HUES64 (cell line): ENCODE data around the gene GJC3.
"Not testable (repeated sequence)": the region's sequence is repeated elsewhere in the genome, so short reads cannot be mapped to it uniquely, and the experiment has no call there.

Experiments
- H3K27ac ChIP-seq: 2 replicates; pipeline ENCODE4 v1.7.0; 2013; ENCODE audit warnings: low read depth, low read length, inconsistent platforms
- H3K27me3 ChIP-seq: 2 replicates; pipeline ENCODE4 v1.6.1; 2013; ENCODE audit warnings: mild to moderate bottlenecking, low read length; ENCODE audit not compliant: insufficient read depth
- H3K36me3 ChIP-seq: 2 replicates; pipeline ENCODE4 v1.6.1; 2013; ENCODE audit warnings: mild to moderate bottlenecking, low read length; ENCODE audit not compliant: insufficient read depth
- H3K4me1 ChIP-seq: 2 replicates; pipeline ENCODE4 v1.6.1; 2013; ENCODE audit warnings: mild to moderate bottlenecking, low read length, moderate library complexity; ENCODE audit not compliant: insufficient read depth
- H3K4me3 ChIP-seq: 2 replicates; pipeline ENCODE4 v1.5.1; 2013; ENCODE audit warnings: mild to moderate bottlenecking, low read length, moderate library complexity
- H3K9ac ChIP-seq: 2 replicates; pipeline ENCODE4 v1.6.1; 2013; ENCODE audit warnings: mild to moderate bottlenecking, low read depth, low read length
- H3K9me3 ChIP-seq: 2 replicates; pipeline ENCODE4 v1.6.1; 2013; ENCODE audit warnings: low read depth, low read length; ENCODE audit not compliant: insufficient read depth
- WGBS: fragments of 150-250, 120-280 bp; methylation state at CpG from one replicate; pipeline ENCODE4 v1.1.7; 2013; ENCODE audit warnings: missing lambda C conversion rate; 5-methylcytosine and 5-hydroxymethylcytosine counted together

GJC3 gene

DNA sequence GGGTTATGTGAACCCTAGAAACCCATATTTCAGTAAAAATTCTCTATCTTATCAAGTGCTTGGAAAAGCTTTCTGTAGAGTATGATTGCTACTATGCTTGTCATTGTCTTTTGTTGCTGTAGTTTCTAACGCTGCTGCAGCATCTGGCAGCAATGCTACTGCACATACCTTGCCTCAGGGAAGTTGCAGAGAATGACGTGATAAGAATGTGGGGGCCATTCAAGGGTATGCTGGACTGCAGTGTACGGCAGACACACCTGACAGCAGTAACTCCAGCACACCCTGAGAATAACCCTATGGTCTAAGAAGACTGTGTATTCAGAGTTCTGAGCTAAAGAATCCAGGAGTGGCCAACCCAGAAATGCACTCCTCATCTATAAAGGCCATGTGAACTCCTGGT, 30.6 kb downstream of the GJC3 start:
- no peaks in the 10 kb centered on the region for H3K27me3 ChIP-seq
- H3K27ac ChIP-seq: no peak overlapping the region
- WGBS: 97% methylated on average over 3 of the region's 3 CpGs
- H3K4me1 ChIP-seq: no peaks in the 10 kb centered on the region
- no peak overlapping the region for H3K4me3 ChIP-seq
- H3K9ac ChIP-seq: no peak overlapping the region
- H3K36me3 ChIP-seq: peaks cover 42% of the 10 kb centered on the region
- no peaks in the 10 kb centered on the region for H3K9me3 ChIP-seq

DNA sequence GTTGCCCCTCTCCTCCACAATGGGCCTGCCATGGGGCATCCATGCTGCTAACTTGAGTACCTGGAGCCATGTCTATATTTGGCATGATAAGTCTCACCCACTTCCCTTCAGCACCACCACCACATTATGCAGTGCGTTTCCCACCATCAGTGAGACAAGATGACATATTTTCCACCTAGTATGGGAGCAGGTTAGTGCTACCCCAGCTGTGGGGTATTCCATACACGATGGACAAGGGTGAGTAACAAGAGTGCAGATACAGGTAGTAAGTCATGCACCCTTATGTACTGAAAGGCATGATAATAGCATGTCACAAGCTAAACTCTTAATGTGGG, 31.4 kb downstream of the GJC3 start:
- H3K27me3 ChIP-seq: no peaks in the 10 kb centered on the region
- WGBS: 89% methylated on average over 2 of the region's 2 CpGs
- no peaks in the 10 kb centered on the region for H3K4me1 ChIP-seq
- H3K27ac ChIP-seq: no peak overlapping the region
- no peak overlapping the region for H3K9ac ChIP-seq
- H3K9me3 ChIP-seq: no peaks in the 10 kb centered on the region
- H3K4me3 ChIP-seq: no peak overlapping the region
- peaks cover 33% of the 10 kb centered on the region for H3K36me3 ChIP-seq

DNA sequence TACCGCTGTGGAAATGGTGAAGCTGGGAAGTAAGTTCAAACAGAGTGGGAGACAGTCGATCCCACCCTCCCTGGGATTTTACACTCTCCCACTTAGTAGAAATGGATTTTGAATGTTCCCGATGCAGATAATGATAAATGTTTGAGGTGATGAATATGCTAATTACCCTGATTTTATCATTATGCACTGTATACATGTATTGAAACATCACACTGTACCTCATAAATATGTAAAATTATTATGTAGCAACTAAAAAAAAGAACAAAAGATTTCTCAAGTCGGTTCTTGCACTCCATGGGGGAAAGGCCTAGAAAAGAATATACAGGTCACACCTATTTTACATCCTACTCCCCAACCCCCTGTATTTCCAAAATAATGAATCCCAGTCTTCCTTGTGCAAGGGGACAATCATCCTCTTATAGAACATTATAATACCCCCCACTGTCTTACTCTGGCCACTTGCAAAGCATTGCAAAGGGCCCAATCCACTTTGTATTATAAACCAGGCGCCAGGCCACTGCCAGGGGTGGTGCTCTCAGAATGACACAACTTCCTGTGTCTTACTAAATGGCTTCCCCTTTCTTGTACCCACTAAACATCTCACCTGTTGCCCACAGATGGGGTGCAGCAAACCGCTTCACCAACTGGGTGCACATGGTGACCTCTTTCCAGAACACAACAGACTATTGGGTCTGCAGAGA, 31.9 kb downstream of the GJC3 start:
- Histone ChIP-seq H3K4me1 (no peaks in the 10 kb centered on the region), H3K36me3 (peaks cover 28% of the 10 kb centered on the region), H3K4me3 (no peak overlapping the region), H3K27ac (no peak overlapping the region), H3K9me3 (no peaks in the 10 kb centered on the region), H3K27me3 (no peaks in the 10 kb centered on the region), H3K9ac (no peak overlapping the region)
- WGBS: 94% methylated on average over 4 of the region's 6 CpGs

DNA sequence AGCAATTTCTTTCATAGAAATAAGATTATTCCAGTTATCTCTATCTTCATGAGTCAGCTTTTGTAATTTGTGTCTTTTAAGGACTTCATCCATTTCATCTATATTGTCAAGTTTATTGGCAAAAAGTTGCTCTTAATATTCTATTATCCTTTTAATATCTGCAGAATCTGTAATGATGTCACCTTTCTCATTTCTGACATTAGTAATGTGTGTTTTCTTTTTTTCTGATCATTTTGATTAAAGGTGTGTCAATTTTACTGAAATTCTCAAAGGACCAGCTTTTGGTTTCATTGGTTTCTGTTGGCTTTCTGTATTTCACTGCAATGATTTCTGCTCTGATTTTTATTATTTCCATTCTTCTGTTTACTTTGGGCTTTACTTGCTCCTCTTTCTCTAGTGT, 34.7 kb downstream of the GJC3 start:
- H3K36me3 ChIP-seq: peaks cover 16% of the 10 kb centered on the region
- H3K9me3 ChIP-seq: peaks cover 12% of the 10 kb centered on the region
- no peak overlapping the region for H3K4me3 ChIP-seq
- no peaks in the 10 kb centered on the region for H3K4me1 ChIP-seq
- H3K27me3 ChIP-seq: no peaks in the 10 kb centered on the region
- H3K27ac ChIP-seq: no peak overlapping the region
- H3K9ac ChIP-seq: no peak overlapping the region

DNA sequence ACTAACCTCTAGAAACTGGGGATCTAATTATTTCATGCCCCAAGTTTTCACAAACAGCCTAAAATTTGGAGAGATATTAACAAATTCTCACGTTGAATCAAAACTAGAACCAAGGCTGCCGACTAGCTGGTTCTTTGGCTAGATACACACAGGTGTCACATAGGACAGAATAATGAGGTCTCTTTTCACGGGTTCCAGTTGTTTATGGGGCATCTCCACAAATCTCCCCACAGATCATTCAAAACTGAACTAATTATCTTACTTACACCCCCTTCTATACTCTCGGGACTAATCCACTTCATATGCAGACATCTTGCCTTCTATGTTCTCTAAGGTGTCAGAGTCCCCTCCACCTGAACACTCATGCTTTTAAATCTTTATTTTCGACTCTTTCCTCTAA, 36.1 kb downstream of the GJC3 start:
- peaks cover 17% of the 10 kb centered on the region for H3K36me3 ChIP-seq
- H3K27me3 ChIP-seq: no peaks in the 10 kb centered on the region
- H3K9ac ChIP-seq: no peak overlapping the region
- no peak overlapping the region for H3K4me3 ChIP-seq
- no peaks in the 10 kb centered on the region for H3K4me1 ChIP-seq
- WGBS: 74% methylated on average over 5 of the region's 5 CpGs
- peaks cover 16% of the 10 kb centered on the region for H3K9me3 ChIP-seq
- H3K27ac ChIP-seq: no peak overlapping the region

DNA sequence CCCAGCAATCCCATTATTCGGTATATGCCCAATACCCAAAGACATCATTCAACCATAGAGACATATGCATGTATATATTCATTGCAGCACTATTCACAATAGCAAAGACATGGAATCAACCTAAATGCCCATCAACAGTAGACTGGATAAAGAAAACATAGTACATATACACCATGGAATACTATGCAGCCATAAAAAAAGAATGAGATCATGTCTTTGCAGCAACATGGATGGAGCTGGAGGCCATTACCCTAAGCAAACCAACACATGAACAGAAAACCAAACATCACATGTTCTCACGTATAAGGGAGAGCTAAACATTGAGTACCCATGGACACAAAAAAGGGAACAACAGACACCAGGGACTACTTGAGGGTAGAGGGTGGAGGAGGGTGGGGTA, 39.1 kb downstream of the GJC3 start:
- Histone ChIP-seq H3K9me3 (peaks cover 16% of the 10 kb centered on the region), H3K36me3 (peaks cover 17% of the 10 kb centered on the region)
- not testable (repeated sequence) for H3K9ac ChIP-seq, H3K4me1 ChIP-seq, H3K27me3 ChIP-seq, H3K4me3 ChIP-seq, H3K27ac ChIP-seq
- 88% methylated on average over 2 of the region's 2 CpGs for WGBS

DNA sequence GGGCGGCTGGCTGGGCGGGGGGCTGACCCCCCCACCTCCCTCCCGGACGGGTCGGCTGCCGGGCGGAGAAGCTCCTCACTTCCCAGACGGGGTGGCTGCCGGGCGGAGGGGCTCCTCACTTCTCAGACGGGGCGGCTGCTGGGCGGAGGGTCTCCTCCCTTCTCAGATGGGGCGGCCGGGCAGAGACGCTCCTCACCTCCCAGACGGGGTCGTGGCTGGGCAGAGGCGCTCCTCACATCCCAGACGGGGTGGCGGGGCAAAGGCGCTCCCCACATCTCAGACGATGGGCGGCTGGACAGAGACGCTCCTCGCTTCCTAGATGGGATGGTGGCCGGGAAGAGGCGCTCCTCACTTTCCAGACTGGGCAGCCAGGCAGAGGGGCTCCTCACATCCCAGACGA, 41.1 kb downstream of the GJC3 start:
- H3K27me3 ChIP-seq, H3K9ac ChIP-seq, H3K4me3 ChIP-seq, H3K27ac ChIP-seq, H3K4me1 ChIP-seq: not testable (repeated sequence)
- Histone ChIP-seq H3K36me3 (peaks cover 17% of the 10 kb centered on the region), H3K9me3 (peaks cover 16% of the 10 kb centered on the region)
- 94% methylated on average over 22 of the region's 29 CpGs for WGBS

DNA sequence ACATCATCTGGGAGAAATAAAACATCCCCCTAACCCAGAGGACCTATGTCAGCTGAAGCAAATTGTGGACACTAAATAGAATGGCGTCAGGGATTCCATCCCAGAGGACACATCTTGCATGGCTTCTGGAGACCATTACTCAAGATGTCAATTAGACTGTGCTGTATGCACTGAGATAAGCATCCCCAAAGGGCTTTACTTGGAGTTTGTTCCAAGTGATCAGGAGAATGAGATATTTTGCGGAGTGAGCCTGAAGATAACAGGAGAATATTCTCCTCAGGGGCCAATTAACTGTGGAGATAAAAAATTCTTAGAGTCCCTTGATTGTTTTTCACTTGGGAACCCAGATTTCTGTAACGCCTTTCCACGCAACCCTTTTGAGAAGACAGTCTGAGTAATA, 48.0 kb downstream of the GJC3 start:
- H3K36me3 ChIP-seq: no peaks in the 10 kb centered on the region
- WGBS: 95% methylated on average over 4 of the region's 4 CpGs
- H3K9me3 ChIP-seq: no peaks in the 10 kb centered on the region
- H3K27me3 ChIP-seq: no peaks in the 10 kb centered on the region
- H3K27ac ChIP-seq: no peak overlapping the region
- no peak overlapping the region for H3K9ac ChIP-seq
- H3K4me1 ChIP-seq: no peaks in the 10 kb centered on the region
- H3K4me3 ChIP-seq: no peak overlapping the region

DNA sequence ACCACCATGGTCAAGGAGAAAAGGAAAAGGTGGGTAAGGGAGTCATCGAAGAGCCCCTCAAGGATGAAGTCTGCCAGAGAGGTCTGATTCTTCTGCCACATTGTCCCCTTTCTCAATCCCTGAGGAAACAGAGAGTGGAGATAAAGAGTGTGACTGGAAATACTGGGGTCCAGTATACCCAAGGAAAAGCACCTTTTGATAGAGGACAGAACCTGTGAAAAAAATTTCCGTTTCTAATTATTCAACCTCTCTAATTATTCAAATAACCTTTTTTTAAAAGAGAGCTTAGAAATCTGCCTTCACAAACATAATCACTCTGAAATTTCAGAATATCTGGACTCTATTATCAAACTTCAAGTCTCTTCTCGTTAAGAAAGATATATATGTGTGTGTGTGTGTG, 52.5 kb downstream of the GJC3 start, which contains the start of gene OR2AE1:
TSS of gene OR2AE1 (minus strand) at position 101 of the 400 bp plus-strand sequence. CDS start at position 101, 0 bp downstream.
- 88% methylated on average over 2 of the region's 3 CpGs for WGBS
- Histone ChIP-seq H3K4me1 (no peaks in the 10 kb centered on the region), H3K9me3 (no peaks in the 10 kb centered on the region), H3K9ac (no peak within 1 kb of the TSS), H3K27me3 (no peaks in the 10 kb centered on the region), H3K27ac (no peak within 1 kb of the TSS), H3K36me3 (no peaks in the 10 kb centered on the region), H3K4me3 (no peak within 1 kb of the TSS)

DNA sequence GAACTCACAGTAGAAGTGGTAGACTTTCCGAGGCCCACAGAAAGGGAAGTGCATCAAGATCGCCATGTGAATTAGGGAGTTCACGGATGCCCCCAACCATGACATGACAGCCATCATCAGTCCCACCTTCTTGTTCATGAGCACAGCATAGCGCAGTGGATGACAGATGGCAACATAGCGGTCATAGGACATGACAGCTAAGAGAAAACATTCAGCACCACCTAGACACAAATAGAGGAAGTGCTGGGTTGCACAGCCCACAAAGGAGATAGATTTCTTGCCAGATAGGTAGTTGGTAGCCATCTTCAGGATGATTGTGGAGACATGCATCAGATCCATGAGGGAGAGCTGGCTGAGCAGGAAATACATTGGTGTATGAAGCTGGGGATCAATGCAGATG, 52.9 kb downstream of the GJC3 start:
- Histone ChIP-seq H3K4me1 (no peaks in the 10 kb centered on the region), H3K9ac (no peak overlapping the region)
- 87% methylated on average over 5 of the region's 5 CpGs for WGBS

More for the DNA sequence above, 52.9 kb downstream of the GJC3 start:
- Histone ChIP-seq H3K27me3 (no peaks in the 10 kb centered on the region), H3K27ac (no peak overlapping the region), H3K9me3 (no peaks in the 10 kb centered on the region), H3K4me3 (no peak overlapping the region), H3K36me3 (no peaks in the 10 kb centered on the region)
